Gastroesophageal sphincter (tissue), 3 donors: ENCODE data around the gene SLC25A19.

ENCODE experiments used
- CTCF ChIP-seq, 4 experiments: fragments of 200-600 bp in 2 of 4; fragments of 450-650 bp in 2 of 4; sonication (generic) in 1 of 4; IDR thresholded peaks; one replicate each; pipeline ENCODE4 v1.5.1; 2017 to 2019; ENCODE audit warnings: antibody characterized with exemption in 4 of 4, mild to moderate bottlenecking in 2 of 4, moderate library complexity in 2 of 4
- EP300 ChIP-seq: sonication (generic); formaldehyde crosslinking; IDR thresholded peaks from one replicate; pipeline ENCODE4 v1.6.1; 2017; ENCODE audit warnings: antibody characterized with exemption, mild to moderate bottlenecking
- POLR2A ChIP-seq, 2 donors: fragments of 450-650 bp; IDR thresholded peaks; one replicate each; pipeline ENCODE4 v1.6.1; 2017; ENCODE audit warnings: antibody characterized with exemption in 2 of 2, mild to moderate bottlenecking in 2 of 2, moderate library complexity in 1 of 2
- POLR2AphosphoS5 ChIP-seq: sonication (generic); formaldehyde crosslinking; IDR thresholded peaks from one replicate; pipeline ENCODE4 v1.6.1; 2017; ENCODE audit warnings: antibody characterized with exemption

DNA sequence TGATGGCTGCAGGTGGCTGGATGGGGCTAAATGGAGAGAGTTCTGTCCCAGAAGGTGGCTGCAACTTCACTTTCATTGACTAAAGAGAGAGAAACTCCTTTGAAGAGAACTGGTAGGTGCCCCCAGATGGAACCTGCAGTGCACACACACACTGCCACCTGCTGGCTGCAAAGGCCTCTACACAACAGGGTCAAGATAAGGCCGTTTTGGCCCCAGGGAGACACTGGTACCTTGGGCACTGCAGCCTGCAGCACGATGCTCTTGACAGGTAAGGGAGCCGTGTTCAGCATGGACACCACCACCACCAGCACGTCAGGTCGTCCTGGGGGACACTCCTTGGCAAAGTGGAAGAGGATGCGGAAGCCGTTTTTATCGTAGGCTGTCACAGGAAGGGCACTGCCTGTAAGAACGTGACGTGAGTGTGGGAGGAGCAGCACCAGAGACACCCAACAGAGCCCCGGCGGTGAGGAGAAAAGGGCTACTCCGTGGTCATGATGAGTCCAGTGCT lies 50.5 kb downstream of the SLC25A19 start:
- TF ChIP-seq CTCF (IDR thresholded peaks at IDR 0.05) (peak in 3 of 4 experiments; percentile 65 to 78 (median 74)), POLR2A (IDR thresholded peaks at IDR 0.05) (no peak), EP300 (no peak), POLR2AphosphoS5 (no peak)
